Keratinocyte (primary cell): ENCODE measurements around the gene MED29. TPM values are rescaled to one million over a fixed set of nuclear protein-coding genes. Genes with fewer than 3 reads are reported as not detected.

Source experiments
- DNase-seq: peaks from one replicate; pipeline ENCODE4 v3.0.0-alpha.2; 2011; ENCODE audit warnings: low read depth, missing footprints, low spot score
- FAIRE-seq: peaks from 2 replicates; lab custom pipeline; 2011; peaks lifted over from hg19 to GRCh38; lab: Jason Lieb, UNC
- H2AFZ ChIP-seq: 2 replicates; pipeline ENCODE4 v1.6.0; 2012; ENCODE audit warnings: low read length, control low read depth, inconsistent platforms; ENCODE audit not compliant: control insufficient read depth
- H3K27ac ChIP-seq: 2 replicates; pipeline ENCODE4 v1.5.1; 2011; ENCODE audit warnings: low read length; ENCODE audit not compliant: control insufficient read depth, insufficient read depth
- H3K27me3 ChIP-seq: 3 replicates; pipeline ENCODE4 v1.6.0; 2011; ENCODE audit warnings: low read length; ENCODE audit not compliant: control insufficient read depth, insufficient read depth; ENCODE audit errors: extremely low read depth
- H3K36me3 ChIP-seq, 2 experiments: 2 replicates in 1 of 2; 3 replicates in 1 of 2; pipeline ENCODE4 v1.5.1; 2011; ENCODE audit warnings: low read length in 2 of 2, mild to moderate bottlenecking in 1 of 2; ENCODE audit not compliant: control insufficient read depth in 2 of 2, insufficient read depth in 2 of 2; ENCODE audit errors: extremely low read depth in 1 of 2
- H3K4me1 ChIP-seq: 3 replicates; pipeline ENCODE4 v1.5.1; 2011; ENCODE audit warnings: low read length; ENCODE audit not compliant: control insufficient read depth, insufficient read depth; ENCODE audit errors: extremely low read depth
- H3K4me2 ChIP-seq: 3 replicates; pipeline ENCODE4 v1.6.0; 2011; ENCODE audit warnings: low read depth, low read length; ENCODE audit not compliant: control insufficient read depth, insufficient read depth; ENCODE audit errors: extremely low read depth
- H3K4me3 ChIP-seq, 3 experiments: fragments of 200-600 bp in 1 of 3; sonication (generic) in 1 of 3; 2 replicates in 2 of 3; 3 replicates in 1 of 3; pipeline ENCODE4 v1.5.1; 2011 to 2016; ENCODE audit warnings: low read length in 3 of 3, mild to moderate bottlenecking in 3 of 3, control low read depth in 2 of 3, inconsistent platforms in 1 of 3, low read depth in 1 of 3, mixed read lengths in 1 of 3, mixed run types in 1 of 3, moderate library complexity in 1 of 3; ENCODE audit not compliant: control insufficient read depth in 2 of 3, insufficient read depth in 2 of 3; ENCODE audit errors: extremely low read depth in 1 of 3
- H3K79me2 ChIP-seq: 2 replicates; pipeline ENCODE4 v1.6.0; 2012; ENCODE audit warnings: low read length; ENCODE audit not compliant: control insufficient read depth, insufficient read depth
- H3K9ac ChIP-seq: 3 replicates; pipeline ENCODE4 v1.6.0; 2011; ENCODE audit warnings: low read length; ENCODE audit not compliant: control insufficient read depth, insufficient read depth; ENCODE audit errors: extremely low read depth
- H3K9me1 ChIP-seq: 3 replicates; pipeline ENCODE4 v1.6.0; 2011; ENCODE audit warnings: low read length; ENCODE audit not compliant: control insufficient read depth, insufficient read depth; ENCODE audit errors: extremely low read depth
- H3K9me3 ChIP-seq: 2 replicates; pipeline ENCODE4 v1.5.1; 2012; ENCODE audit warnings: low read depth, low read length; ENCODE audit not compliant: control insufficient read depth
- H4K20me1 ChIP-seq: 3 replicates; pipeline ENCODE4 v1.6.0; 2011; ENCODE audit warnings: low read length; ENCODE audit not compliant: control insufficient read depth, insufficient read depth; ENCODE audit errors: extremely low read depth
- CTCF ChIP-seq, 3 experiments: IDR thresholded peaks in 1 of 3; conservative IDR thresholded peaks in 1 of 3; optimal IDR thresholded peaks in 1 of 3; 2 replicates in 2 of 3; 3 replicates in 1 of 3; pipeline versions ENCODE3 to v1.5.1; 2011; ENCODE audit warnings: low read length in 3 of 3, mild to moderate bottlenecking in 3 of 3, moderate library complexity in 2 of 3, control low read depth in 1 of 3, inconsistent platforms in 1 of 3; ENCODE audit not compliant: insufficient read depth in 2 of 3; ENCODE audit errors: extremely low read depth in 1 of 3
- EZH2 ChIP-seq: IDR thresholded peaks from one replicate; pipeline ENCODE4 v1.6.1; 2012; ENCODE audit warnings: inconsistent platforms, mild to moderate bottlenecking, low read length, moderate library complexity
- dilution Hi-C: fragments of 300-500 bp; cut with MboI; formaldehyde crosslinking; loops from one replicate; pipeline ENCODE4 v1.7.0; 2020; ENCODE audit warnings: low sequenced_read_pairs; ENCODE audit not compliant: extremely low pct_ligation_motif_present
- polyA plus RNA-seq, 5 experiments: library from polyadenylated mRNA; depleted of rRNA in 3 of 5; stranded (reverse) in 3 of 5; stranded (forward) in 1 of 5; unstranded in 1 of 5; fragments of >200 nt; gene quantifications; 1 replicate in 1 of 5; 2 replicates in 3 of 5; 3 replicates in 1 of 5; pipeline versions ENCODE4 v1.2.1 to v1.2.3, GENCODE V29; 2011 to 2012; ENCODE audit warnings: missing spikeins in 2 of 5, low read depth in 1 of 5, low replicate concordance in 1 of 5

The MED29 gene
- polyA plus RNA-seq, 1 donor (not counting 4 experiments of a cell fraction or from before 2014, with no cell fraction given), result 14.7 TPM

- dilution Hi-C loops, result no loop called here
- FAIRE-seq, result no peak
- Histone ChIP-seq H3K9me1 (peaks cover 3% of the 10 kb centered on the region), H3K9ac (no peak overlapping the region), H4K20me1 (peaks cover 3% of the 10 kb centered on the region), H3K9me3 (no peaks in the 10 kb centered on the region), H2AFZ (no peak overlapping the region), H3K4me1 (peaks cover 15% of the 10 kb centered on the region), H3K27me3 (no peaks in the 10 kb centered on the region), H3K36me3 (peaks cover 49 to 58% of the 10 kb centered on the region in 2 experiments), H3K27ac (no peak overlapping the region), H3K4me3 (no peak overlapping the region), H3K4me2 (no peak overlapping the region), H3K79me2 (peaks cover 11% of the 10 kb centered on the region)
- DNase-seq, result no peak
- no peak for TF ChIP-seq CTCF (optimal IDR thresholded peaks at IDR 0.05 in 1 of 3, IDR thresholded peaks at IDR 0.05 in 1 of 3, conservative IDR thresholded peaks at IDR 0.05 in 1 of 3; ENCODE audit: extremely low read depth in 1 of 3, insufficient read depth in 2 of 3, low read length in 3 of 3)
- TF ChIP-seq EZH2, result no peak
These were observed 4.6 kb upstream of the MED29 start for GRCh38 chr19:39386557-39386956.

- Histone ChIP-seq H3K4me2 (no peak overlapping the region), H3K9me1 (peaks cover 3% of the 10 kb centered on the region), H3K9me3 (no peaks in the 10 kb centered on the region), H3K36me3 (peaks cover 46 to 50% of the 10 kb centered on the region in 2 experiments), H3K9ac (no peak overlapping the region), H3K4me3 (no peak overlapping the region), H2AFZ (no peak overlapping the region), H4K20me1 (no peaks in the 10 kb centered on the region), H3K27ac (no peak overlapping the region), H3K79me2 (peaks cover 20% of the 10 kb centered on the region), H3K27me3 (no peaks in the 10 kb centered on the region), H3K4me1 (peaks cover 15% of the 10 kb centered on the region)
- no peak for DNase-seq
- dilution Hi-C loops, result no loop called here
- TF ChIP-seq CTCF (optimal IDR thresholded peaks at IDR 0.05 in 1 of 3, IDR thresholded peaks at IDR 0.05 in 1 of 3, conservative IDR thresholded peaks at IDR 0.05 in 1 of 3; ENCODE audit: extremely low read depth in 1 of 3, insufficient read depth in 2 of 3, low read length in 3 of 3) (no peak), EZH2 (no peak)
- FAIRE-seq, result no peak
These were observed 2.5 kb upstream of the MED29 start for GRCh38 chr19:39388657-39389056.
